Measurements from ENCODE around the gene CAMTA1.

The CAMTA1 gene

DNA sequence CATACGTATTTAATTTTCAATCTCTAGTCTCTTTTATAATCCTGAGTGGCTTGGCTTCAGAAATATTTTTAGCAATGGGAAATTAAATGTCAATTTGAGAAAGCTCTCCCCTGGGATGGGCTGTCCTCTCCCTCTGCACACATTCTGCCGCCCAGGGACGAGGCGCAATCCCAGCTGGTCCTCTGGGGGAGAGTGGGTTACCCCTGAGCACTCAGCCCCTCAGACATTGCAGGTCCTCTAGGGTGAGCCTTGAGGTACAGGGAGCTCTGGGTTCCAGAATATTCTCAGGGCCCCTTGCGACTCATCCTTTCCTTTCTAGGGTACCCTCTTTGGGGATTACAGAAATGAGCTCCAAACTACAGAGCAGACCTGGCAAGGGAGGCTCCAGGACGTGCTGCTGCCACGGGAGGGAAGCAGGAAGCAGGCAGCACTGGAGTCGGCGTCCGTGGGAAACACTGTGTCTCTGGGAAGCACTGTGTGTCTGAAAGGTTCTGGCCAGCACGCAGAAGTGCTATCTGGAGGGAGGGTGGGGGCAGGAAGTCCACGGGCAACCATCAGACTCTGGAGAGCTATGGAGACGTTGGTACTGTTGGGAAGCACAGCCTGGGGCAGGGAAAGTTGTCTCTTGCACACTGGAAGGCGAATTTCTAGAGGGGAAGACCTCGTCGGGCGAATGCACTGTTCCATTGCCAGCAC lies 642.5 kb downstream of the CAMTA1 start:
- H3K4me3 ChIP-seq (ENCODE audit: low read depth, low read length) = no peak overlapping the region
- no peak for TF ChIP-seq CTCF (IDR thresholded peaks at IDR 0.05; ENCODE audit: low read depth, low read length)

- H3K4me3 ChIP-seq (ENCODE audit: low read depth, low read length) = no peak overlapping the region
- TF ChIP-seq CTCF (IDR thresholded peaks at IDR 0.05; ENCODE audit: low read depth, low read length) = no peak
These were observed 644.0 kb downstream of the CAMTA1 start for GRCh38 chr1:7429290-7429689.

- no peak for TF ChIP-seq CTCF (IDR thresholded peaks at IDR 0.05; ENCODE audit: low read depth, low read length)
- no peak overlapping the region for H3K4me3 ChIP-seq (ENCODE audit: low read depth, low read length)
These were observed 644.9 kb downstream of the CAMTA1 start for GRCh38 chr1:7430047-7430608.

GRCh38 chr1:7430691-7431090 lies 645.4 kb downstream of the CAMTA1 start:
- H3K4me3 ChIP-seq (ENCODE audit: low read depth, low read length) = no peak overlapping the region
- no peak for TF ChIP-seq CTCF (IDR thresholded peaks at IDR 0.05; ENCODE audit: low read depth, low read length)

- no peak for TF ChIP-seq CTCF (IDR thresholded peaks at IDR 0.05; ENCODE audit: low read depth, low read length)
- H3K4me3 ChIP-seq (ENCODE audit: low read depth, low read length) = no peak overlapping the region
These were observed 647.0 kb downstream of the CAMTA1 start for GRCh38 chr1:7432102-7432899.

DNA sequence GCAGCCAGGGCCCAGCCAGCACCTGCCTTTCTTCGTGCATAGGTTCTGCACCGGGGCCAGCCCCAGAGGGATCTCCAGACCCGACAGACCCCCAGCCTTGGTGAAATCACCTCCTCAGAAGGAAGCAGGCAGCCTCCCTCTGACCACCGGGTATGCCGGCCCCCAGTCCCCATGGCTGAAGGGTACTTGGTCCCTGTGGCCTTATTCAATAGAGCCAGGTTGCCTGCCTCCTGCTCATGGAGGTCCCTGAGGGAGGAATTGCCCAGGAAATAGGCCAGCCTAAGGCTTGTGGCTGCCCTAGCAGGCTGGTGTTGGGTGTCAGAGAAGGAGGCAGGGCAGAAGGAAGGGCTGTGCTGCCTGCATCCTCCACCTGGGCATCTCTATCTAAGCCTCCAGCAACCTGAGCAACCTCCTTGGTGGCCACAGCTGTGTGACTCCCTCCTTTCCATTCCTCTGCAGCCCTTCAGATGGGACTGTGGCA lies 647.7 kb downstream of the CAMTA1 start:
- no peak for TF ChIP-seq CTCF (IDR thresholded peaks at IDR 0.05; ENCODE audit: low read depth, low read length)
- H3K4me3 ChIP-seq (ENCODE audit: low read depth, low read length) = no peak overlapping the region

- H3K4me3 ChIP-seq (ENCODE audit: low read depth, low read length) = no peak overlapping the region
- TF ChIP-seq CTCF (IDR thresholded peaks at IDR 0.05; ENCODE audit: low read depth, low read length) = no peak
These were observed 649.3 kb downstream of the CAMTA1 start for GRCh38 chr1:7434566-7434965.

Data from WI38 (cell line).